ENCODE data around the gene SIRPB1.

The SIRPB1 gene

DNA sequence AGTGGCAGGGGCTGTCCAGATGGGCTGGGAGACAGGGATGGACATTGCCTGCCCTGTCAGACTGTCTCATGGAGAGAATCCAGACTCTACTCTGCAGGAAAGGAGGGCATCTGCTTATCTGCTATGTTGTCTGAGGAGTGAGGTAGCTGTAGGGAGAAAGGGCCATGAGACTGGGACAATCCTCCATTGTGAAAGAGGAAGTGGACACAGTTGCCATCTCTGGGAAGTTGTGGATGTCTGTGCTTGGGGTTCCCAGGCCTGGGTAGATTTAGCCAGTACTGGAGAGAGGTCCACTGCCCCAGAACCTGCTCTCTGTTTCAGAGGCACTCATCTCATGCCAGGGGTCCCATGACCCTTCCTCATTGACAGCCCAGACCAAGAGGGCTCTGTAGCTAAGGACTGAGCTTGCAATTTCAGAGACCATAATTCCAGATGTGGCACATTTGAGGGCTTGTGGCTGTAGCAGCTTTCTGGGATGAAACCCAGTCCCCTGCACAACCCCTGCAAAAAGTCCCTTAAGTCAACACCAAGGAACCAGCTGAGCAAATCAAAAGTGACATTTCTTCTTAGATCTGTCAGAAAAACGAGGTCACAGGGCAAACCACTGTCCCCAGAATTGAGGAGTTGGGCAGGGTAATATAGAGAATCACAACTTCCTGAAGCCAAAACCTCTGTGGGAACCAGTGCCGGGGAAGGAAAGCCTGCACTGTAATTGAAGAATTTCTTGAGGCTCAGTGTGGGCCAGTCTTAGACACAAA lies 41.9 kb upstream of the SIRPB1 start:
- no peak for DNase-seq (ENCODE audit: low read depth in 2 of 2)
- TF ChIP-seq, protein P1, sequence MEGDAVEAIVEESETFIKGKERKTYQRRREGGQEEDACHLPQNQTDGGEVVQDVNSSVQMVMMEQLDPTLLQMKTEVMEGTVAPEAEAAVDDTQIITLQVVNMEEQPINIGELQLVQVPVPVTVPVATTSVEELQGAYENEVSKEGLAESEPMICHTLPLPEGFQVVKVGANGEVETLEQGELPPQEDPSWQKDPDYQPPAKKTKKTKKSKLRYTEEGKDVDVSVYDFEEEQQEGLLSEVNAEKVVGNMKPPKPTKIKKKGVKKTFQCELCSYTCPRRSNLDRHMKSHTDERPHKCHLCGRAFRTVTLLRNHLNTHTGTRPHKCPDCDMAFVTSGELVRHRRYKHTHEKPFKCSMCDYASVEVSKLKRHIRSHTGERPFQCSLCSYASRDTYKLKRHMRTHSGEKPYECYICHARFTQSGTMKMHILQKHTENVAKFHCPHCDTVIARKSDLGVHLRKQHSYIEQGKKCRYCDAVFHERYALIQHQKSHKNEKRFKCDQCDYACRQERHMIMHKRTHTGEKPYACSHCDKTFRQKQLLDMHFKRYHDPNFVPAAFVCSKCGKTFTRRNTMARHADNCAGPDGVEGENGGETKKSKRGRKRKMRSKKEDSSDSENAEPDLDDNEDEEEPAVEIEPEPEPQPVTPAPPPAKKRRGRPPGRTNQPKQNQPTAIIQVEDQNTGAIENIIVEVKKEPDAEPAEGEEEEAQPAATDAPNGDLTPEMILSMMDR (IDR thresholded peaks at IDR 0.05; ENCODE audit: low read depth, low read length), result no peak
- H3K4me3 ChIP-seq (replicated peaks in 1 of 2; ENCODE audit: low read depth in 2 of 2, low read length in 2 of 2), result no peak overlapping the region

DNA sequence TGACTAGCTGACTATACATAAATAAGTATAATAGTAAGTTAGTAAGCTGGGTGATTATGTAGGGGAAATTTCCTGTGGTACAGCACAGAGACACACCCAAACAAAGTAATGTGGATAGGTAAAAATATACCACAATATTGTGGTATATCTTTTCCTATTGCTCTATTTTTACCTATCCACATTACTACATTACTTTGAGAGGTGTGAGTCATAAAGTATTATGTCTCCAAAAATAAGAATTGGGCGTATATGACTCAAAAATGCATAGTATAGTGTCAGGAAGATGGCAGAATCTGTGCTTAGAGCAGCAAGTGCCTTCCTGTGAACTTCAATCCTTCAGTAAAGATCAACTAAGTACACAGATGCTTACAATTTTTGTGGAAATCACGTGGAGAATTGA lies 40.4 kb upstream of the SIRPB1 start:
- H3K4me3 ChIP-seq (replicated peaks in 1 of 2; ENCODE audit: low read depth in 2 of 2, low read length in 2 of 2), result no peak overlapping the region
- DNase-seq (ENCODE audit: low read depth in 2 of 2), result no peak
- TF ChIP-seq, protein P1 (IDR thresholded peaks at IDR 0.05; ENCODE audit: low read depth, low read length), result no peak

DNA sequence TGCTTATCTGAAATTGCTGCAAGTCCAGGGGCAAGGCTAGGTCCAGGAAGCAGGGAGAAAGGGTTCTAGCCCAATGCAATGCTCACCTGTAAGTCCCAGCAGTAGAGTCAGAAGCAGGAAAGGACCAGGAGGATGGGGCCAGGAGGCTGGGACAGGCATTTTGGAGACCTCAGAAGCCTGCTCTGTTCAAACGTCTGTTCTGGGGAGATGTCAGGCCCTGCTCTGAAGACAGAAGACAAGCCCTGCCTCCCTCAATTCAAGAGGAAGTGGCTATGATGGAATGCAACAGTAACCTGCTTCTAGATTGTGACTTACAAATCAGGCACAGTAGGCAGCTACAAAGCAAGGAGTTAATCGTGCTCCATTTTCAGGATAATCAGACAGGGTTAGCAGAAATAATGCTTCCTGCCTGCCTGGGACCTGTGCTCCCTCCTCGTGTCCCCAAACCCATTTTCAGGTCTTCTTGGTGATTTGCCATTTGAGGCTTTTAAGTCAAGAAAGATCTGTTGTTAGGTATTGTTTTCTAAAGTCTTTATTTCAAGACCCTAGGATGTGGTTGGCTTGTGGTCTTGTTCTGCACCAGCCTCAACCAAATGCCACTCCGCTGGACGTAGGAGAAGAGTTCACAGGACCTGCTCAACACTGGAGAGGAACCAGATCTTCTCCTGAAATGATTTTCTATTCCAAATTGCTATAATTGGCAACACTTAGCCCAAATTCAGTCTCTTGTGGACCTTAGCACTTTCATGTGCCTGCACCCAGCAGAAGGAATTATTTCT lies 37.9 kb upstream of the SIRPB1 start, which contains the start of gene SIRPG:
Gene SIRPG, minus strand, starts transcription at position 224 of the 779 bp plus-strand sequence. Its CDS starts 65 bp downstream, at position 159.
- TF ChIP-seq, protein P1 (IDR thresholded peaks at IDR 0.05; ENCODE audit: low read depth, low read length), result no peak
- no peak for DNase-seq (ENCODE audit: low read depth in 2 of 2)
- H3K4me3 ChIP-seq (replicated peaks in 1 of 2; ENCODE audit: low read depth in 2 of 2, low read length in 2 of 2), result no peak within 1 kb of the TSS

DNA sequence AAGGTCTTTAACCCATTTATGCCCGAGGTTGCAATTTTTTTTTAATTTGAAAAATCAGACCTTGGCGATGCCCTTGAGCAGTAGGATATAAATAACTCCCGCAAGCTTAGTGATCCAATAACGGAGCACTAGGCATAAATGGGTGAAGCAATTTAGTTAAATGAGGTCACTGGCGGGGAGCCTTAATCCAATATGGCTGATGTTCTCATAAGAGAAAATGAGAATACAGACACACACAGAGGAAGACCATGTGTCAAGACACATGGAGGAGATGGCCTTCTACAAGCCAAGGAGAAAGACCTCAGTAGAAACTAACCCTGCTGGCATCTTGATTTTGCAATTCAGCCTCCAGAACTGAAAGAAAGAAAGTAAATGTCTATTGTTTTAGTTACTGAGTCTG lies 37.0 kb upstream of the SIRPB1 start:
- H3K4me3 ChIP-seq (replicated peaks in 1 of 2; ENCODE audit: low read depth in 2 of 2, low read length in 2 of 2), result no peak overlapping the region
- no peak for DNase-seq (ENCODE audit: low read depth in 2 of 2)
- TF ChIP-seq, protein P1 (IDR thresholded peaks at IDR 0.05; ENCODE audit: low read depth, low read length), result no peak

DNA sequence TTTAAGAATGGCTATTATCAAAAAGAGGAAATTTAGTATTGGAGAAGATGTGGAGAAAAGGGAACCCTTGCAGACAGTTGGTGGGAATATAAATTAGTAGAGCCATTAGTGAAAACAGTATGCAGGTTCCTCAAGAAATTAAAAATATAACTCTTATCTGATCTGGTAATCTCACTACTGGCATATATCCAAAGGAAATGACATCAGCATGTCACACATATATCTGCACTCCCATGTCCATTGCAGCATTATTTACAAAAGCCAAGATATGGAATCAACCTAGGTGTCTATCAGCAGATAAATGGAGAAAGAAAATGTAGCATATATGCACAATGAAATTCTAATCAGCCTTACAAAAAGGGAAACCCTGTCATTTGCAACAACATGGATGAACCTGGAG lies 35.2 kb upstream of the SIRPB1 start:
- H3K4me3 ChIP-seq (replicated peaks in 1 of 2; ENCODE audit: low read depth in 2 of 2, low read length in 2 of 2), result no peak overlapping the region
- no peak for DNase-seq (ENCODE audit: low read depth in 2 of 2)
- TF ChIP-seq, protein P1 (IDR thresholded peaks at IDR 0.05; ENCODE audit: low read depth, low read length), result no peak

DNA sequence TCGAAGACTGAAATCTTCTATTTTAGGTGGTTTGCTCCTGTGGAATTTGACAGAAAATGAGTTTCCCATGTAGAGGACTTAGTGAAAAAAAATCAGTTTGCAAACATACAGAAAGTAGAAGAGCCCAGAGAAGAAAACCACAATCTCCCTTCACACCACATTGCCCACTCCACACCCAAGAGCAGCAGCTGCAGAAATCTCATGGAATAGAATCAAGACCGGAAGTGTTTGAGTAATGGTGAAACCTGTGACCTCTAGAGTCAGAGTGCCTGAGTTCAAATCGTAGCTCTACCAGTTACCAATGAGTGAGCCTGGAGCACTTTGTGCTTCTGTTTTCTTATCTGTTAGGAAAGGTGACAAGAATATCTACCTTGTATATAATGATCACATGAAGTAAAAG lies 33.2 kb upstream of the SIRPB1 start:
- no peak overlapping the region for H3K4me3 ChIP-seq (replicated peaks in 1 of 2; ENCODE audit: low read depth in 2 of 2, low read length in 2 of 2)
- no peak for DNase-seq (ENCODE audit: low read depth in 2 of 2)
- TF ChIP-seq, protein P1 (IDR thresholded peaks at IDR 0.05; ENCODE audit: low read depth, low read length), result no peak
